Liver (tissue), 10 donors: ENCODE results near the gene LRRC51. TPM values are rescaled to one million over a fixed set of nuclear protein-coding genes. Genes with fewer than 3 reads are reported as not detected.

Source experiments
- DNase-seq: peaks from one replicate; pipeline ENCODE4 v3.0.0-alpha.2; 2017; ENCODE audit warnings: low spot score
- H3K27ac ChIP-seq, 2 donors: one replicate each; pipeline ENCODE4 v1.7.0; 2013; ENCODE audit warnings: inconsistent platforms in 2 of 2, low read length in 2 of 2, control low read depth in 1 of 2, low read depth in 1 of 2, mild to moderate bottlenecking in 1 of 2
- H3K27me3 ChIP-seq, 4 donors: one replicate each; pipeline versions ENCODE4 v1.6.1 to v1.7.0; 2013; ENCODE audit warnings: low read length in 3 of 4, inconsistent platforms in 1 of 4, mild to moderate bottlenecking in 1 of 4, moderate library complexity in 1 of 4; ENCODE audit not compliant: control insufficient read depth in 4 of 4, insufficient read depth in 4 of 4
- H3K36me3 ChIP-seq, 4 donors: one replicate each; pipeline versions ENCODE4 v1.6.1 to v1.7.0; 2013; ENCODE audit warnings: low read length in 3 of 4, mild to moderate bottlenecking in 3 of 4, low read depth in 1 of 4, moderate library complexity in 1 of 4; ENCODE audit not compliant: control insufficient read depth in 4 of 4, insufficient read depth in 3 of 4
- H3K4me1 ChIP-seq, 4 donors: one replicate each; pipeline versions ENCODE4 v1.6.1 to v1.7.0; 2013; ENCODE audit warnings: low read length in 3 of 4, mild to moderate bottlenecking in 3 of 4, moderate library complexity in 1 of 4; ENCODE audit not compliant: control insufficient read depth in 4 of 4, insufficient read depth in 4 of 4
- H3K4me3 ChIP-seq, 3 donors: one replicate each; pipeline versions ENCODE4 v1.6.1 to v1.7.0; 2013; ENCODE audit warnings: low read length in 3 of 3, control low read depth in 1 of 3, low read depth in 1 of 3, mild to moderate bottlenecking in 1 of 3
- H3K9ac ChIP-seq, 2 donors: one replicate each; pipeline ENCODE4 v1.7.0; 2013; ENCODE audit warnings: low read length in 2 of 2, mild to moderate bottlenecking in 2 of 2, moderate library complexity in 2 of 2, control low read depth in 1 of 2, low read depth in 1 of 2
- H3K9me3 ChIP-seq, 4 donors: one replicate each; pipeline versions ENCODE4 v1.6.1 to v1.7.0; 2013; ENCODE audit warnings: low read length in 3 of 4; ENCODE audit not compliant: control insufficient read depth in 4 of 4
- ATF3 ChIP-seq: IDR thresholded peaks from 2 replicates; pipeline ENCODE4 v1.6.1; 2016; ENCODE audit warnings: antibody characterized with exemption
- CTCF ChIP-seq: fragments of 150-350 bp; IDR thresholded peaks from 2 replicates; pipeline ENCODE4 v1.5.1; 2017; ENCODE audit warnings: improper control_type of control experiment, low read depth, low read length; ENCODE audit not compliant: missing input control
- EGR1 ChIP-seq, 2 donors: IDR thresholded peaks; 2 replicates each; pipeline ENCODE4 v1.6.1; 2016 to 2018; ENCODE audit warnings: antibody characterized with exemption in 2 of 2, low read depth in 2 of 2
- FOXA1 ChIP-seq: IDR thresholded peaks from 2 replicates; pipeline ENCODE4 v1.6.1; 2016; ENCODE audit warnings: antibody characterized with exemption
- FOXA2 ChIP-seq: IDR thresholded peaks from 2 replicates; pipeline ENCODE4 v1.6.1; 2016; ENCODE audit warnings: antibody characterized with exemption
- GABPA ChIP-seq, 2 donors: IDR thresholded peaks in 1 of 2; conservative IDR thresholded peaks in 1 of 2; 2 replicates each; pipeline ENCODE4 v1.6.1; 2016; ENCODE audit warnings: antibody characterized with exemption in 2 of 2, mild to moderate bottlenecking in 1 of 2, moderate library complexity in 1 of 2
- HNF4A ChIP-seq, 2 donors: conservative IDR thresholded peaks; 2 replicates each; pipeline ENCODE4 v1.6.1; 2016; ENCODE audit warnings: antibody characterized with exemption in 2 of 2, mild to moderate bottlenecking in 2 of 2
- HNF4G ChIP-seq: IDR thresholded peaks from 2 replicates; pipeline ENCODE4 v1.6.1; 2016; ENCODE audit warnings: antibody characterized with exemption
- JUND ChIP-seq, 2 donors: IDR thresholded peaks; 2 replicates each; pipeline ENCODE4 v1.6.1; 2016; ENCODE audit warnings: antibody characterized with exemption in 2 of 2
- MAX ChIP-seq: IDR thresholded peaks from 2 replicates; pipeline ENCODE4 v1.6.1; 2016; ENCODE audit warnings: antibody characterized with exemption
- NR2F2 ChIP-seq: IDR thresholded peaks from 2 replicates; pipeline ENCODE4 v1.6.1; 2016; ENCODE audit warnings: antibody characterized with exemption
- RAD21 ChIP-seq, 2 donors: IDR thresholded peaks; 2 replicates each; pipeline ENCODE4 v1.6.1; 2016; ENCODE audit warnings: antibody characterized with exemption in 2 of 2, mild to moderate bottlenecking in 2 of 2
- REST ChIP-seq: IDR thresholded peaks from 2 replicates; pipeline ENCODE4 v1.6.1; 2016; ENCODE audit warnings: antibody characterized with exemption, mild to moderate bottlenecking
- RXRA ChIP-seq, 2 donors: IDR thresholded peaks; 2 replicates each; pipeline ENCODE4 v1.6.1; 2017 to 2018; ENCODE audit warnings: antibody characterized with exemption in 2 of 2, mild to moderate bottlenecking in 1 of 2
- SP1 ChIP-seq: IDR thresholded peaks from 2 replicates; pipeline ENCODE4 v1.6.1; 2018; ENCODE audit warnings: antibody characterized with exemption, mild to moderate bottlenecking
- TAF1 ChIP-seq: conservative IDR thresholded peaks from 2 replicates; pipeline ENCODE4 v1.6.1; 2016; ENCODE audit warnings: antibody characterized with exemption, mild to moderate bottlenecking
- YY1 ChIP-seq: IDR thresholded peaks from 2 replicates; pipeline ENCODE4 v1.6.1; 2016; ENCODE audit warnings: antibody characterized with exemption, mild to moderate bottlenecking
- ZBTB33 ChIP-seq: IDR thresholded peaks from 2 replicates; pipeline ENCODE4 v1.6.1; 2016; ENCODE audit warnings: antibody characterized with exemption
- WGBS: extraction: QIAGEN DNeasy Blood & Tissue Kit; methylation state at CpG from one replicate; pipeline ENCODE4 v1.1.7; 2013; 5-methylcytosine and 5-hydroxymethylcytosine counted together
- polyA plus RNA-seq, 2 donors: library from polyadenylated mRNA; stranded (reverse) in 1 of 2; unstranded in 1 of 2; fragments of 200-250 nt in 1 of 2; fragments of >200 nt in 1 of 2; fragmentation: Nextera tagmentation in 1 of 2; extraction: Ambion mirVana in 1 of 2; gene quantifications; one replicate each; pipeline versions ENCODE4 v1.2.1 to v1.2.3, GENCODE V29; 2013 to 2015
- small RNA-seq: library from RNA; depleted of rRNA; stranded (forward); fragments of <200 nt; gene quantifications from one replicate; pipeline ENCODE3, GENCODE V24; 2014
- total RNA-seq, 2 donors: library from RNA; depleted of rRNA; stranded (reverse); fragments of >200 nt; gene quantifications; one replicate each; pipeline ENCODE4 v1.2.3, GENCODE V29; 2014
- donor health status: healthy.
- donor health status: healthy.
- donor health status: healthy.
- donor health status: healthy.
- donor health status: healthy.

LRRC51 gene
- total and polyA plus RNA-seq, 4 donors: 1.9 to 3.7 (median 3.2) TPM

- H3K9ac ChIP-seq: no peak overlapping the region
- H3K27me3 ChIP-seq: no peaks in the 10 kb centered on the region
- 89% methylated on average over 4 of the region's 4 CpGs for WGBS
- H3K4me1 ChIP-seq: no peaks in the 10 kb centered on the region
- no peaks in the 10 kb centered on the region for H3K36me3 ChIP-seq
- H3K9me3 ChIP-seq: no peaks in the 10 kb centered on the region
- DNase-seq: no peak
- no peak overlapping the region for H3K27ac ChIP-seq
- no peak for TF ChIP-seq JUND (IDR thresholded peaks at IDR 0.05)
- TF ChIP-seq RXRA (IDR thresholded peaks at IDR 0.05): no peak
- TF ChIP-seq CTCF: no peak
- no peak for TF ChIP-seq SP1
- no peak for TF ChIP-seq YY1
- no peak for TF ChIP-seq FOXA2
- TF ChIP-seq RAD21 (IDR thresholded peaks at IDR 0.05): no peak
- no peak for TF ChIP-seq MAX
- TF ChIP-seq NR2F2: no peak
- no peak for TF ChIP-seq HNF4G
- TF ChIP-seq FOXA1: no peak
- no peak for TF ChIP-seq GABPA (IDR thresholded peaks at IDR 0.05 in 1 of 2, conservative IDR thresholded peaks at IDR 0.05 in 1 of 2)
- TF ChIP-seq HNF4A (conservative IDR thresholded peaks at IDR 0.05): no peak
- no peak for TF ChIP-seq ATF3
- no peak for TF ChIP-seq EGR1 (IDR thresholded peaks at IDR 0.05; ENCODE audit: low read depth in 2 of 2)
- no peak for TF ChIP-seq ZBTB33
- TF ChIP-seq REST: no peak
- no peak for TF ChIP-seq TAF1
- H3K4me3 ChIP-seq: no peak overlapping the region
Measured at GRCh38 chr11:72144807-72145565, 64.3 kb downstream of the LRRC51 start.

Small RNAs within 50 kb of the gene (small RNA-seq; reads per million reads assigned to genes)
- not detected for gene MIR3165
- not detected for gene RNU6-72P

Other genes with a start within 250 kb of the LRRC51 start
- gene DEFB108B, start 247.7 kb upstream of the LRRC51 start, total RNA-seq: not detected
- gene DEFB108B, start 247.7 kb upstream of the LRRC51 start, polyA plus RNA-seq: not detected
- not detected for gene DEFB131B, start 202.4 kb upstream of the LRRC51 start, total RNA-seq
- not detected for gene DEFB131B, start 202.4 kb upstream of the LRRC51 start, polyA plus RNA-seq
- gene XNDC1N, start 152.3 kb upstream of the LRRC51 start, total RNA-seq: 1 to 10 TPM; 5.6 to 7.9 TPM
- gene XNDC1N, start 152.3 kb upstream of the LRRC51 start, polyA plus RNA-seq: 1 to 10 TPM in 1 of 2 donors, under 1 TPM in 1; 0.59 to 2.1 TPM
- gene RNF121, start 151.8 kb upstream of the LRRC51 start, total RNA-seq: 10 to 100 TPM; 11.9 to 31.1 TPM
- gene RNF121, start 151.8 kb upstream of the LRRC51 start, polyA plus RNA-seq: 10 to 100 TPM; 10.2 to 16.5 TPM
- gene IL18BP, start 81.9 kb upstream of the LRRC51 start, total RNA-seq: 1 to 10 TPM; 2.4 to 5.9 TPM
- gene IL18BP, start 81.9 kb upstream of the LRRC51 start, polyA plus RNA-seq: 1 to 10 TPM; 2.6 to 6.3 TPM
- 10 to 100 TPM; 55.1 to 93.2 TPM for gene NUMA1, start 308 bp upstream of the LRRC51 start, total RNA-seq
- gene NUMA1, start 308 bp upstream of the LRRC51 start, polyA plus RNA-seq: 10 to 100 TPM; 19.5 to 29.2 TPM
- gene LAMTOR1, start 22.4 kb downstream of the LRRC51 start, total RNA-seq: 10 to 100 TPM; 30.5 to 47.2 TPM
- 10 to 100 TPM; 70.1 to 74.0 TPM for gene LAMTOR1, start 22.4 kb downstream of the LRRC51 start, polyA plus RNA-seq
- under 1 TPM in 1 of 2 donors, not detected in 1; 0.33 TPM for gene TOMT, start 25.1 kb downstream of the LRRC51 start, total RNA-seq
- gene TOMT, start 25.1 kb downstream of the LRRC51 start, polyA plus RNA-seq: not detected
- 10 to 100 TPM in 1 of 2 donors, 1 to 10 TPM in 1; 8.4 to 10.4 TPM for gene ANAPC15, start 31.8 kb downstream of the LRRC51 start, total RNA-seq
- gene ANAPC15, start 31.8 kb downstream of the LRRC51 start, polyA plus RNA-seq: 10 to 100 TPM; 19.6 to 22.4 TPM
- gene FOLR3, start 54.9 kb downstream of the LRRC51 start, total RNA-seq: 1 to 10 TPM in 1 of 2 donors, not detected in 1; 2.1 TPM
- gene FOLR3, start 54.9 kb downstream of the LRRC51 start, polyA plus RNA-seq: under 1 TPM; 0.31 to 0.86 TPM
- gene FOLR1, start 111.3 kb downstream of the LRRC51 start, total RNA-seq: under 1 TPM in 1 of 2 donors, not detected in 1; 0.09 TPM
- under 1 TPM; 0.06 to 0.21 TPM for gene FOLR1, start 111.3 kb downstream of the LRRC51 start, polyA plus RNA-seq
- gene FOLR2, start 135.9 kb downstream of the LRRC51 start, total RNA-seq: 10 to 100 TPM in 1 of 2 donors, 1 to 10 TPM in 1; 9.9 to 23.6 TPM
- gene FOLR2, start 135.9 kb downstream of the LRRC51 start, polyA plus RNA-seq: 10 to 100 TPM in 1 of 2 donors, 1 to 10 TPM in 1; 9.4 to 31.5 TPM
- gene INPPL1, start 143.9 kb downstream of the LRRC51 start, total RNA-seq: 10 to 100 TPM; 18.4 to 29.0 TPM
- 10 to 100 TPM in 1 of 2 donors, 1 to 10 TPM in 1; 7.2 to 15.8 TPM for gene INPPL1, start 143.9 kb downstream of the LRRC51 start, polyA plus RNA-seq
- gene PHOX2A, start 163.3 kb downstream of the LRRC51 start, total RNA-seq: not detected
- not detected for gene PHOX2A, start 163.3 kb downstream of the LRRC51 start, polyA plus RNA-seq